Activated CD4-positive, CD25-positive, alpha-beta regulatory T cell treated with anti-CD3 and anti-CD28 coated beads, Interleukin-2, amount 50 U/mL, for 16 hours (primary cell): ENCODE results near the gene WNT3.
"Not testable (repeated sequence)": the region's sequence is repeated elsewhere in the genome, so short reads cannot be mapped to it uniquely, and the experiment has no call there.

Source experiments
- DNase-seq: peaks from one replicate; pipeline ENCODE4 v3.0.0-alpha.2; 2020; ENCODE audit warnings: low read depth, low spot score

The WNT3 gene

GRCh38 chr17:46785696-46786095 is 32.8 kb downstream of the WNT3 start:
- no peak for DNase-seq

- DNase-seq, result no peak
These were observed 35.4 kb downstream of the WNT3 start for GRCh38 chr17:46783031-46783593.

GRCh38 chr17:46782250-46782953 is 36.1 kb downstream of the WNT3 start:
- DNase-seq, result no peak

GRCh38 chr17:46780003-46780373 is 38.5 kb downstream of the WNT3 start:
- no peak for DNase-seq

- no peak for DNase-seq
These were observed 40.3 kb downstream of the WNT3 start for GRCh38 chr17:46777943-46778915.

GRCh38 chr17:46776298-46777005 is 42.0 kb downstream of the WNT3 start:
- DNase-seq, result no peak

GRCh38 chr17:46774108-46774737 is 44.3 kb downstream of the WNT3 start:
- no peak for DNase-seq

- no peak for DNase-seq
These were observed 44.8 kb downstream of the WNT3 start for GRCh38 chr17:46773676-46774075.

GRCh38 chr17:46773221-46773605 is 45.3 kb downstream of the WNT3 start:
- DNase-seq, result no peak

GRCh38 chr17:46772475-46773220 is 45.8 kb downstream of the WNT3 start:
- DNase-seq, result no peak

- DNase-seq, result no peak
These were observed 46.7 kb downstream of the WNT3 start for GRCh38 chr17:46771561-46772474.

GRCh38 chr17:46770818-46771560 is 47.5 kb downstream of the WNT3 start:
- DNase-seq, result no peak

- no peak for DNase-seq
These were observed 48.1 kb downstream of the WNT3 start for GRCh38 chr17:46770439-46770817.

- no peak for DNase-seq
These were observed 48.7 kb downstream of the WNT3 start for GRCh38 chr17:46769531-46770438.

GRCh38 chr17:46768896-46769295 is 49.6 kb downstream of the WNT3 start:
- DNase-seq, result not testable (repeated sequence)

- no peak for DNase-seq
These were observed 50.0 kb downstream of the WNT3 start for GRCh38 chr17:46768540-46768870.

- no peak for DNase-seq
These were observed 51.7 kb downstream of the WNT3 start for GRCh38 chr17:46766493-46767491.
